ENCODE results near the gene TDRD15.
A peak's percentile ranks its signal among the peaks of the same experiment; 100 is the strongest.
"Not testable (repeated sequence)": the region's sequence is repeated elsewhere in the genome, so short reads cannot be mapped to it uniquely, and the experiment has no call there.

The TDRD15 gene

GRCh38 chr2:21148718-21149117 is 24.9 kb downstream of the TDRD15 start:
- DNase-seq, result no peak

DNA sequence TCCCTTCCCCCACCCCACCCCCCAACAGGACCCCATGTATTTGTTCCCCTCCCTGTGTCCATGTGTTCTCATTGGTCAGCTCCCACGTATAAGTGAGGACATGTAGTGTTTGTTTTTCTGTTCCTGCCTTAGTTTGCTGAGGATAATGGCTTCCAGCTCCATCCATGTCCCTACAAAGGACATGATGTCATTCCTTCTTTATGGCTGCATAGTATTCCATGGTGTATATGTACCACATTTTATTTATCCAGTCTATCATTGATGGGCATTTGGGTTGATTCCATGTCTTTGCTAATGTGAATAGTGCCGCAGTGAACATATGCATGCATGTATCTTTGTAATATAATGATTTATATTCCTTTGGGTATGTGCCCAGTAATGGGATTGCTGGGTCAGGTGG is 27.5 kb downstream of the TDRD15 start:
- not testable (repeated sequence) for DNase-seq

DNA sequence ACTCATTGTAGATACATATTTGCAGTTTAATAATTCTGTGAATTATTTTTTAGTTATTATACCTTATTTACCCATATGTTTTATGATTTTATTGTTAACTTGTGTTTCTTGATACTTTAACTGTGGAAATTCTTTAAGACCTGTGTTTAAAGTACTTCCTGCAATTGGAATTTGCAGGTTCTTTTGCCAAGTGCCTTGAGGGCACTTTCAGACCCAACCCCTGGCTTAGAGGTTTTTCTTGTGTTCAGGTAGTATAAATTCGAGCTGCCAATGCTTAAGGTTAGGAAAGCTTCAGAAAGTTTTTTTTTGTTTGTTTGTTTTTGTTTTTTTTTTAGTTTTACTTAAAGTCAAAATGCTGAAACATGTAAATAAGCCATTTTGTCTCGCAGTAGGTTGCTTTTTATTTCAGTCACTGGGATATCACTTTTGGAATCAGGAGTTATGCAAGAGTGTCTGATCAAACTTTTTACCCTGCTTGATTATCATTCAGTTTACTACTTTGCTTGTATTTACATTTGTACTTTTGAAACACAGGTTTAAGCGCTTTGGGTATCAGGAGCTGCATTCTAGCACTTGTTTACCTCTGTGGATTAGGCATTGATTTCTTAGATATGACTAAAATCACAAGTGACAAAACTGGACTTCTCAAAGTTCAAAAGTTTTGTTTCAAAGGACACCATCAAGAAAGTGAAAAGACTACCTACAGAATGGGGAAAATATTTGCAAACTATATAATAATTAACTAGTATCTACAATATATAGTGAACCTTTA is 31.8 kb downstream of the TDRD15 start:
- no peak for DNase-seq

DNA sequence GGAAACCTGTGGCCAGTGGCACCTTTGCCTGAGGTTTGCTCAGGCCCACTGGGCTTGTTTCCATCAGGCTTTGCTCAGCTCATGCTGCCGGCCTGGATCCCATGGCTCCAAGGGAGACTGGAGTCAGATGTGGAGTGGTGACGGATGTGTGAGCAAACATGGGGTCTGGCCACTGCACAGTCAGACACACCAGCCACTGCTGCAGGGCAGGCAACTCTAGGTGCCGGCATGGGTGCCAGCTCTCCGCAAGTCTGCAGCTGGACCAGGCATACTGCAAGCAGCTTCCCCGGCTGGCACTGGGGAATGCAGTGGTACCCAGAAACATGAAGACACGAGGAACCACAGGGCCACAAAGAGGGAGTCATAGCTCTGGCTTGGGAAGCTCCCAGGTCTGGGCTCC is 37.4 kb downstream of the TDRD15 start:
- DNase-seq, result no peak

GRCh38 chr2:21161832-21162614 is 38.3 kb downstream of the TDRD15 start:
- no peak for DNase-seq

- no peak for DNase-seq
Measured at GRCh38 chr2:21162615-21162878, 38.8 kb downstream of the TDRD15 start.

DNA sequence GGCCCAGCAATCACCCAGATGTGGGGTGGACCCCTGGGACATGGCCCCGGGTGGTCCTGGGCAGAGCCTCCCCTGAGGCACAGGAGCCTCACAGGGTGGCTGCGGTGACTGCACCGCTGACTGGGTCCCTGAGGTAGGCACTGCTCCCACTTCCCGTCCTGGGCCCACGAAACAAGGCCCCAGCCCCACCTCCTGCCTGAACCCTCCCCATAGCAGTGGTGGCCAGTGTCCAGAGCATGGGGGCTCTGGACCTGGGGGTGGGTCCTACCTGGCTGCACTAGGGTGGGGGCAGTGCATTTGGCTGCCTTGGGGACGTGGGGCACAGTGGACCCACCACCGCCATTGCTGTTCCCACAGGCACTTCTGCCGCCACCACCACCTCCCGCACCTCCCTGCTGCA is 39.4 kb downstream of the TDRD15 start:
- no peak for DNase-seq

DNA sequence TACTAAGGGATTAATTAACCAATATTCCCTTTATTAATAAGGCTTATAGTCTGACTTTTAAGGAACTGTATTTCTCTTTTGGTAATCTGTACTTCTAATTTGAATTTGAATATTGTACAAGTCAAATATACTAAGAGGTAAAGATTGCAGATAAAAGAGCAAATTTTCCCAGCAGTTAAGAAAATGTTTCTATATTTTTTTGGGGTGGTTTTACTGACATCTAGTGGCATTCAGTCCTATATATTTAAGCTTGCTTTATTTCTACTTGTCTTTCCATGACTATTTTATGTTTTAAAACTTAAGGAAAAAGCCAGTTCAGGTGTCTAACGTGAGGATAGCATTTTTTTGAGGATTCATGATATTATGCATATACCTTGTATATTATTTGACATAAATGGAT is 41.6 kb downstream of the TDRD15 start:
- no peak for DNase-seq

DNA sequence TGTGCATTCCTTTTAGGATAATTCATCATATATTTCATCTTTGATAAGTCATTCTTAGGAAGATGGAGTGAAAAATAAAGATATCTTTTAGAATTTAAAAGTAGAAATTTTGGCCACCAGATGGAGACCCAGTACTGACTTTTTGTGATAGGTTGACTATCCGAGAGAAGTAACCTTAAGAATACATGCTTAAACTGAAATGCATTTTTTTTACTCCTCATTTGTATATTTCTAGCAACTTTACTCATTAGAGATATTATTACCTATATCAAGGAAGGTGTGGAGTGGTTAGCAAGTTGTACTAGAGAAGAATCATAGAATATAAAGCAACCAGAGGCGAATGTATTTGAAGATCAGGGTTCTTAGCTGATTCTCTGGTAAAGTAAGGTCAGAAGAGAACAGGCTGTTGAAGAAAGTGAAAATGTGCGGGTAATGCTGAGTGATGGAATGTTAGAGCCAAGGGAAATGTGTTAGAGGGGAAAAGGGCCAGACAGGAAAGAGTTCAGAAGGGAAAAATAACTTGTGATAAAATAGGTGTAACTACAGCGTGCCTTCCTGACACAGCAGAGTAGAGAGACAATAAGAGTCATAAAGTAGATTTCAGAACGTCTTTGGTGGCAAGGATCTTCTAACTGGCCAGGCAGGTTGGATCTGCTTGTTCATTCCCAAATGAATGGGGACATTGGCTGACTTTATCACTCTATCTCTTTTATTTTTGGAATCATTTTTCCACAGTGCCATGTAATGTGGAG is 52.3 kb downstream of the TDRD15 start:
- peak in 1 of 2 experiments; percentile 35 for DNase-seq

- no peak for DNase-seq
Measured at GRCh38 chr2:21181957-21182356, 58.2 kb downstream of the TDRD15 start.

- no peak for DNase-seq
Measured at GRCh38 chr2:21183306-21183705, 59.5 kb downstream of the TDRD15 start.

DNA sequence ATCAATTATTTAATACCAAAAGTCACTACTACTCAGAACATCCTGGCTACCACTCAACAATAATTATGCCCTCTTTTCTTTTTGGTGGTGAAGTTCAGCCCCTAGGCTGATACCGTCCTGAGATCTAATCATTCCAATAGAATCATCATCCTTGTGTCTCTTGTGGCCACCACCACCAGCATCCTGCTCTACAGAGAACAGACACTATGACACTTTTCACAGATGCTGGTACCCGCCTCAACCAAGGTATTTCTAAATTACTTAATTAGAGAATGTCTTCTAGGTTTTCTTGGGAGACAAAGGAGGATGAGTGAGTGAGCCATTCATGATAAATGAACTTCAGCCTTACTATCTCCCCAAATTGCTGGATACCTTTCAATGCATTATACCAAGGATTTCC is 60.0 kb downstream of the TDRD15 start:
- no peak for DNase-seq

DNA sequence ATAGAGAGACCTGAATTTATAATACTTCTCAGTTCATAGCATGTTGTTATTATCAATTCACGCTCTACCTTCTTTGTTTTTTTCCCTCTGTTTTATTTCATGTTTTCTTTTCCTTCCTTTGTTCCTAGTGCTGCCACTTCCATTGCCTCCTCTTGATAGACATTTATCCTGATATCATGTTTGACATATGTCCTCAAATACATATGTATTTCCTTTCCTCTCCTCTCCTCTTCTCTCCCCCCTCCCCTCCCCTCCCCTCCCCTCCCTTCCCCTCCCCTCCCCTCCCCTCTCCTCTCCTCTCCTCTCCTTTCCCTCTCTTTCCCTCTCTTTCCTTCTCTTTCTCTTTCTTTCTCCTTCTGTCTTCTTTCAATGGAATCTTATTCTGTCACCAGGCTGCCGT is 67.8 kb downstream of the TDRD15 start:
- no peak for DNase-seq

Measured in NCI-H526 (cell line).